Measurements from ENCODE around the gene FRRS1. TPM values are rescaled to one million over a fixed set of nuclear protein-coding genes. Genes with fewer than 3 reads are reported as not detected.

The FRRS1 gene
- total RNA-seq, 1 experiment from 2014 or later = 12.1 TPM

DNA sequence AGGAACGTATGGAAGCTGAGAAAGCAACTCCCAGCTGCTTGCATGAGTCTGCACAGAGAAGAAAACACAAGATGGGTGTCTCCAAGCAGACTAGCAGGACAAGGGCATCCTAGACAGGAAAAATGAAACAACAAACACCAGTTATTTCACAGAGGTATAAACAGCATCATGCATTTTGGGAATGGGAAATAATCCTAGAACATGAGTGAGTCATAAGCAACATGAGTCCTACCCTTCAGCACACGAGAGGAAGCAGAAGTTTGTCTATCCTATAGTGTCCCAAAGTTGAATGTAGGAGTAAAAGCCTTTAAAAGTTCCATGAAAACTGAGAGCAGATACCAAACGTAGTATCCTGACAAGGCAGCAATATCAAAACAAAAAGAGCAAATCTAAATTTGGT, 11.3 kb upstream of the FRRS1 start:
- no peaks in the 10 kb centered on the region for H3K36me3 ChIP-seq (ENCODE audit: insufficient read depth, low read length, poor library complexity, severe bottlenecking)
- H3K27ac ChIP-seq (ENCODE audit: low read depth, low read length, poor library complexity, severe bottlenecking) = no peak overlapping the region
- DNase-seq (ENCODE audit: low spot score) = no peak
- ChIA-PET POLR2A (ENCODE audit: low non-redundant PET) (no interaction called here), CTCF (interaction anchor here (0.6 kb wide), 1 partner anchor 12 kb away, joined by 3 read pairs; no protein-coding TSS in a partner anchor)
- H3K4me1 ChIP-seq (ENCODE audit: insufficient read depth, low read length, poor library complexity, severe bottlenecking) = no peaks in the 10 kb centered on the region
- intact Hi-C loops (cut with micrococcal nuclease; ENCODE audit: unreplicated experiment) = no loop called here
- H3K27me3 ChIP-seq (replicated peaks; ENCODE audit: insufficient read depth, low read depth, low read length, poor library complexity) = no peaks in the 10 kb centered on the region
- no TSS peak for BruUV-seq (replicated peaks)
- H3K4me3 ChIP-seq (ENCODE audit: low read depth, low read length, poor library complexity, severe bottlenecking) = no peak overlapping the region
- no peak for TF ChIP-seq EZH2 (IDR thresholded peaks at IDR 0.05; ENCODE audit: borderline replicate concordance, low read depth, low read length, poor library complexity, severe bottlenecking)
- TF ChIP-seq, protein P1, sequence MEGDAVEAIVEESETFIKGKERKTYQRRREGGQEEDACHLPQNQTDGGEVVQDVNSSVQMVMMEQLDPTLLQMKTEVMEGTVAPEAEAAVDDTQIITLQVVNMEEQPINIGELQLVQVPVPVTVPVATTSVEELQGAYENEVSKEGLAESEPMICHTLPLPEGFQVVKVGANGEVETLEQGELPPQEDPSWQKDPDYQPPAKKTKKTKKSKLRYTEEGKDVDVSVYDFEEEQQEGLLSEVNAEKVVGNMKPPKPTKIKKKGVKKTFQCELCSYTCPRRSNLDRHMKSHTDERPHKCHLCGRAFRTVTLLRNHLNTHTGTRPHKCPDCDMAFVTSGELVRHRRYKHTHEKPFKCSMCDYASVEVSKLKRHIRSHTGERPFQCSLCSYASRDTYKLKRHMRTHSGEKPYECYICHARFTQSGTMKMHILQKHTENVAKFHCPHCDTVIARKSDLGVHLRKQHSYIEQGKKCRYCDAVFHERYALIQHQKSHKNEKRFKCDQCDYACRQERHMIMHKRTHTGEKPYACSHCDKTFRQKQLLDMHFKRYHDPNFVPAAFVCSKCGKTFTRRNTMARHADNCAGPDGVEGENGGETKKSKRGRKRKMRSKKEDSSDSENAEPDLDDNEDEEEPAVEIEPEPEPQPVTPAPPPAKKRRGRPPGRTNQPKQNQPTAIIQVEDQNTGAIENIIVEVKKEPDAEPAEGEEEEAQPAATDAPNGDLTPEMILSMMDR (conservative IDR thresholded peaks at IDR 0.05; ENCODE audit: low read depth, low read length) = no peak
- no peaks in the 10 kb centered on the region for H3K9me3 ChIP-seq (ENCODE audit: low read depth, low read length, poor library complexity, severe bottlenecking)

DNA sequence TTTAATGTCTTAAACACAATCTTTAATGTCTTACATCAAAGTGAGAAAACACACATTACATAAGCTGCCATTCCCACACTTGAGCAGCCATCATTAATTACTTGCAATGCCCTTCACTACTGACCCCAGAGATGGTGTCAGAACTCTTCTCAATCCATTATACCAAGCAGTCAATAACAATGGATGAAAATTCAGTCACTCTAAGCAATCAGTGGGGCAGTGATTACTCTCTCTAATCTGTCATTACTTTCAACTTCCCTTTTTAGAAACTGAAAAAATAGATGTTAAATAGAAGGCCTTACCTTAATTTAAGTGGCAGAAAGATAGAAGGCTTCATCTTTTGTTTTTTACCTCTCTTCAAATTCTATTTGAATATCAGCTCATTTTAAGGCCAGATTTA, 9.7 kb upstream of the FRRS1 start:
- no TSS peak for BruUV-seq (replicated peaks)
- TF ChIP-seq EZH2 (IDR thresholded peaks at IDR 0.05; ENCODE audit: borderline replicate concordance, low read depth, low read length, poor library complexity, severe bottlenecking) = no peak
- TF ChIP-seq, protein P1 (conservative IDR thresholded peaks at IDR 0.05; ENCODE audit: low read depth, low read length) = no peak

DNA sequence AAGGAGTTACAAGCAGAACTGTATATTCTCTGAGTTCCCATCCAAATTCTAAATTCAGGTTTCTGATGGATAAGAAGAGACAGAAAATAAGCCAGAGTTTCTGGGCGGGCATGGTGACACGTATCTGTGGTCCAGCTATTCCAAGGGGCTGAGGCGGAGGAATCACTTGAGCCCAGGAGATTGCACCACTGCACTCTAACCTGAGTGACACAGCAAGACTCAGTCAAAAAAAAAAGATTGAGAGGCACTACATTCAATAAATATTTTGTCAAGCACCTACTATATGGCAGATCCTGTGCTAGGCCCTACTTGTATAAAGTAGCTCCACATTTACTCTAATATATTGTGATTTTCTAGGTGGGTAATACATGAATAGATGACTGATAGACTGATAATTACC, 6.4 kb upstream of the FRRS1 start:
- DNase-seq (ENCODE audit: low spot score) = no peak
- Histone ChIP-seq H3K9me3 (ENCODE audit: low read depth, low read length, poor library complexity, severe bottlenecking) (no peaks in the 10 kb centered on the region), H3K27ac (ENCODE audit: low read depth, low read length, poor library complexity, severe bottlenecking) (no peak overlapping the region), H3K36me3 (ENCODE audit: insufficient read depth, low read length, poor library complexity, severe bottlenecking) (no peaks in the 10 kb centered on the region), H3K4me1 (ENCODE audit: insufficient read depth, low read length, poor library complexity, severe bottlenecking) (no peaks in the 10 kb centered on the region), H3K4me3 (ENCODE audit: low read depth, low read length, poor library complexity, severe bottlenecking) (no peak overlapping the region), H3K27me3 (replicated peaks; ENCODE audit: insufficient read depth, low read depth, low read length, poor library complexity) (no peaks in the 10 kb centered on the region)
- POLR2A ChIA-PET (ENCODE audit: low non-redundant PET) = no interaction called here
- intact Hi-C loops (cut with micrococcal nuclease; ENCODE audit: unreplicated experiment) = no loop called here
- no TSS peak for BruUV-seq (replicated peaks)
- no peak for TF ChIP-seq EZH2 (IDR thresholded peaks at IDR 0.05; ENCODE audit: borderline replicate concordance, low read depth, low read length, poor library complexity, severe bottlenecking)
- TF ChIP-seq, protein P1 (conservative IDR thresholded peaks at IDR 0.05; ENCODE audit: low read depth, low read length) = no peak
- CTCF ChIA-PET = no interaction called here

More for the DNA sequence above, 9.7 kb upstream of the FRRS1 start:
- H3K27ac ChIP-seq (ENCODE audit: low read depth, low read length, poor library complexity, severe bottlenecking) = no peak overlapping the region
- H3K4me1 ChIP-seq (ENCODE audit: insufficient read depth, low read length, poor library complexity, severe bottlenecking) = no peaks in the 10 kb centered on the region
- ChIA-PET CTCF (no interaction called here), POLR2A (ENCODE audit: low non-redundant PET) (interaction anchor here (0.6 kb wide), 1 partner anchor 8 kb away, joined by 19 read pairs; no protein-coding TSS in a partner anchor)
- H3K9me3 ChIP-seq (ENCODE audit: low read depth, low read length, poor library complexity, severe bottlenecking) = no peaks in the 10 kb centered on the region
- no peaks in the 10 kb centered on the region for H3K27me3 ChIP-seq (replicated peaks; ENCODE audit: insufficient read depth, low read depth, low read length, poor library complexity)
- intact Hi-C loops (cut with micrococcal nuclease; ENCODE audit: unreplicated experiment) = no loop called here
- no peak for DNase-seq (ENCODE audit: low spot score)
- no peaks in the 10 kb centered on the region for H3K36me3 ChIP-seq (ENCODE audit: insufficient read depth, low read length, poor library complexity, severe bottlenecking)
- H3K4me3 ChIP-seq (ENCODE audit: low read depth, low read length, poor library complexity, severe bottlenecking) = no peak overlapping the region

All from A673 (cell line).